ENCODE data around the gene CSNK2B. TPM values are rescaled to one million over a fixed set of nuclear protein-coding genes. Genes with fewer than 3 reads are reported as not detected.

Gene CSNK2B
- total and polyA plus RNA-seq, 9 of the 15 experiments (the other 6 are each of a cell fraction or from before 2014, with no cell fraction given), result 120 to 1,126 (median 529) TPM

DNA sequence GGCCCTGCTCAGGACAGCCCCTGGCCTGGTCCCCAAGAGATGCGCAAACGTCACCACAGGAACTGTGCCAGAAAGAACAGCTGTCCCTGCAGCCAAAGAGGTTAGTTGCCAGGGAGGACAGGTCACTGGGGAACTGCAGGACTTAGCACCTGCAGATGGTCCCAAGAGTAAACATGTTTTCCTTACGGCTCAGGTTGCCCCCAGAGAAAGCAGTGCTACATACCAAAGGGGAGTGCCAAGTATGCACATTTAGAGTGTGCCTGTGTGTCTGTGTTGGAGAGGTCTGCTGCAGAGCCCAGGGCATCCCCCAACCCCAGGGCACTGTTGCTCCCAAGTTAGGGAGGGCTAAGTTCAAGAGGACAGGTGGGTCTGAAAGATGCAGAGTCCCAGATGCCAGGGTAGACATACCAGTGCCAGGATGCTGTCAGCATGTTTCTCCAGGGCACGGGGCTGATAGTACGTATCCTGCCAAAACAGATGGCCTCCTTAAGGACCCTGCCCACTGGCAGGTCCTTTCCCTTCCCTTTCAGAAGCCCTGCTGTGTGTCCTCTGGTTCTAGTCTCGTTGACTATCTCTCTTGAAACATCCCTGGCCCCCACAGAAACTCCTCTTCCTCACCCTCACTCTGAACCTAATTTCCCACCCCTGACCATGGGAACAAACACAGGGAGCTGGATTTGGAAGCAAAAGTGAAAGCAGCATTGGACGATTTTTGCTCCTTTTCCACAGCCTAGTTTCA, 36.0 kb downstream of the CSNK2B start (continued):
- TF ChIP-seq, protein P1, sequence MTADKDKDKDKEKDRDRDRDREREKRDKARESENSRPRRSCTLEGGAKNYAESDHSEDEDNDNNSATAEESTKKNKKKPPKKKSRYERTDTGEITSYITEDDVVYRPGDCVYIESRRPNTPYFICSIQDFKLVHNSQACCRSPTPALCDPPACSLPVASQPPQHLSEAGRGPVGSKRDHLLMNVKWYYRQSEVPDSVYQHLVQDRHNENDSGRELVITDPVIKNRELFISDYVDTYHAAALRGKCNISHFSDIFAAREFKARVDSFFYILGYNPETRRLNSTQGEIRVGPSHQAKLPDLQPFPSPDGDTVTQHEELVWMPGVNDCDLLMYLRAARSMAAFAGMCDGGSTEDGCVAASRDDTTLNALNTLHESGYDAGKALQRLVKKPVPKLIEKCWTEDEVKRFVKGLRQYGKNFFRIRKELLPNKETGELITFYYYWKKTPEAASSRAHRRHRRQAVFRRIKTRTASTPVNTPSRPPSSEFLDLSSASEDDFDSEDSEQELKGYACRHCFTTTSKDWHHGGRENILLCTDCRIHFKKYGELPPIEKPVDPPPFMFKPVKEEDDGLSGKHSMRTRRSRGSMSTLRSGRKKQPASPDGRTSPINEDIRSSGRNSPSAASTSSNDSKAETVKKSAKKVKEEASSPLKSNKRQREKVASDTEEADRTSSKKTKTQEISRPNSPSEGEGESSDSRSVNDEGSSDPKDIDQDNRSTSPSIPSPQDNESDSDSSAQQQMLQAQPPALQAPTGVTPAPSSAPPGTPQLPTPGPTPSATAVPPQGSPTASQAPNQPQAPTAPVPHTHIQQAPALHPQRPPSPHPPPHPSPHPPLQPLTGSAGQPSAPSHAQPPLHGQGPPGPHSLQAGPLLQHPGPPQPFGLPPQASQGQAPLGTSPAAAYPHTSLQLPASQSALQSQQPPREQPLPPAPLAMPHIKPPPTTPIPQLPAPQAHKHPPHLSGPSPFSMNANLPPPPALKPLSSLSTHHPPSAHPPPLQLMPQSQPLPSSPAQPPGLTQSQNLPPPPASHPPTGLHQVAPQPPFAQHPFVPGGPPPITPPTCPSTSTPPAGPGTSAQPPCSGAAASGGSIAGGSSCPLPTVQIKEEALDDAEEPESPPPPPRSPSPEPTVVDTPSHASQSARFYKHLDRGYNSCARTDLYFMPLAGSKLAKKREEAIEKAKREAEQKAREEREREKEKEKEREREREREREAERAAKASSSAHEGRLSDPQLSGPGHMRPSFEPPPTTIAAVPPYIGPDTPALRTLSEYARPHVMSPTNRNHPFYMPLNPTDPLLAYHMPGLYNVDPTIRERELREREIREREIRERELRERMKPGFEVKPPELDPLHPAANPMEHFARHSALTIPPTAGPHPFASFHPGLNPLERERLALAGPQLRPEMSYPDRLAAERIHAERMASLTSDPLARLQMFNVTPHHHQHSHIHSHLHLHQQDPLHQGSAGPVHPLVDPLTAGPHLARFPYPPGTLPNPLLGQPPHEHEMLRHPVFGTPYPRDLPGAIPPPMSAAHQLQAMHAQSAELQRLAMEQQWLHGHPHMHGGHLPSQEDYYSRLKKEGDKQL (CRISPR knock-in tag; IDR thresholded peaks at IDR 0.05; ENCODE audit: borderline replicate concordance), result peak; percentile 9; the same call in 1 of the 2 replicates
- TF ChIP-seq TAF9B (IDR thresholded peaks at IDR 0.05; ENCODE audit: partially characterized antibody) (no peak), GTF2A2 (tag; IDR thresholded peaks at IDR 0.05) (no peak), ESRRB (CRISPR knock-in tag; IDR thresholded peaks at IDR 0.05; ENCODE audit: borderline replicate concordance) (no peak), CEBPG (CRISPR knock-in tag; IDR thresholded peaks at IDR 0.05) (peak; percentile 52; the same call in 1 of the 2 replicates), CEBPG (tag; conservative IDR thresholded peaks at IDR 0.05 in 1 of 2, IDR thresholded peaks at IDR 0.05 in 1 of 2) (no peak), ZNF551 (CRISPR knock-in tag; IDR thresholded peaks at IDR 0.05) (no peak), NELFE (IDR thresholded peaks at IDR 0.05; ENCODE audit: insufficient read depth, insufficient read length) (no peak), TAF7 (tag; IDR thresholded peaks at IDR 0.05) (no peak), PRMT5 (CRISPR knock-in tag; IDR thresholded peaks at IDR 0.05) (no peak), CBFA2T3 (IDR thresholded peaks at IDR 0.05) (no peak), JUN (IDR thresholded peaks at IDR 0.05; ENCODE audit: borderline replicate concordance, low read depth, low read length) (no peak), JUN (CRISPR knock-in tag; IDR thresholded peaks at IDR 0.05; ENCODE audit: borderline replicate concordance) (peak; percentile 89; the same call in 1 of the 2 replicates), CSDE1 (IDR thresholded peaks at IDR 0.05) (no peak), XRCC3 (IDR thresholded peaks at IDR 0.05) (no peak), SMARCE1 (IDR thresholded peaks at IDR 0.05) (no peak), STAG1 (CRISPR knock-in tag; IDR thresholded peaks at IDR 0.05; ENCODE audit: borderline replicate concordance) (0 out of 2 replicates have a peak, but pooled peaks have one; percentile 2), IRF2 (CRISPR knock-in tag; IDR thresholded peaks at IDR 0.05) (0 out of 2 replicates have a peak, but pooled peaks have one; percentile 29), KAT2B (IDR thresholded peaks at IDR 0.05; ENCODE audit: low read depth, low read length) (no peak), FOXJ2 (tag; IDR thresholded peaks at IDR 0.05) (no peak)
- TF ChIP-seq, protein P2, sequence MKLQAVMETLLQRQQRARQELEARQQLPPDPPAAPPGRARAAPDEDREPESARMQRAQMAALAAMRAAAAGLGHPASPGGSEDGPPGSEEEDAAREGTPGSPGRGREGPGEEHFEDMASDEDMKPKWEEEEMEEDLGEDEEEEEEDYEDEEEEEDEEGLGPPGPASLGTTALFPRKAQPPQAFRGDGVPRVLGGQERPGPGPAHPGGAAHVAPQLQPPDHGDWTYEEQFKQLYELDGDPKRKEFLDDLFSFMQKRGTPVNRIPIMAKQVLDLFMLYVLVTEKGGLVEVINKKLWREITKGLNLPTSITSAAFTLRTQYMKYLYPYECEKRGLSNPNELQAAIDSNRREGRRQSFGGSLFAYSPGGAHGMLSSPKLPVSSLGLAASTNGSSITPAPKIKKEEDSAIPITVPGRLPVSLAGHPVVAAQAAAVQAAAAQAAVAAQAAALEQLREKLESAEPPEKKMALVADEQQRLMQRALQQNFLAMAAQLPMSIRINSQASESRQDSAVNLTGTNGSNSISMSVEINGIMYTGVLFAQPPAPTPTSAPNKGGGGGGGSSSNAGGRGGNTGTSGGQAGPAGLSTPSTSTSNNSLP (IDR thresholded peaks at IDR 0.05; ENCODE audit: borderline replicate concordance, low read depth, low read length), result no peak
- TF ChIP-seq, protein P3, sequence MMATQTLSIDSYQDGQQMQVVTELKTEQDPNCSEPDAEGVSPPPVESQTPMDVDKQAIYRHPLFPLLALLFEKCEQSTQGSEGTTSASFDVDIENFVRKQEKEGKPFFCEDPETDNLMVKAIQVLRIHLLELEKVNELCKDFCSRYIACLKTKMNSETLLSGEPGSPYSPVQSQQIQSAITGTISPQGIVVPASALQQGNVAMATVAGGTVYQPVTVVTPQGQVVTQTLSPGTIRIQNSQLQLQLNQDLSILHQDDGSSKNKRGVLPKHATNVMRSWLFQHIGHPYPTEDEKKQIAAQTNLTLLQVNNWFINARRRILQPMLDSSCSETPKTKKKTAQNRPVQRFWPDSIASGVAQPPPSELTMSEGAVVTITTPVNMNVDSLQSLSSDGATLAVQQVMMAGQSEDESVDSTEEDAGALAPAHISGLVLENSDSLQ (IDR thresholded peaks at IDR 0.05), result no peak
